Stimulated activated CD4-positive, alpha-beta T cell treated with anti-CD3 and anti-CD28 coated beads, Interleukin-1b, Interleukin-23, amount 100 ng/mL, for 48 hours (primary cell): ENCODE results near the gene KIAA1143.

Experiments
- DNase-seq: peaks from one replicate; pipeline ENCODE4 v3.0.0-alpha.2; 2020

Gene KIAA1143

GRCh38 chr3:44761424-44762169 lies at the start of gene KIAA1143, which contains the start of gene KIF15:
Gene KIAA1143 (minus strand): TSS chr3:44761619. CDS start chr3:44761602, 17 bp downstream.
Gene KIF15 (plus strand): TSS chr3:44761794. CDS start chr3:44761866, 72 bp downstream.
- DNase-seq: peak; percentile 97

- DNase-seq: no peak
These were observed 44.5 kb upstream of the KIAA1143 start for GRCh38 chr3:44805960-44806359.

GRCh38 chr3:44803298-44803697 lies 41.9 kb upstream of the KIAA1143 start:
- no peak for DNase-seq

- DNase-seq: no peak
These were observed 40.6 kb upstream of the KIAA1143 start for GRCh38 chr3:44802011-44802410.

- no peak for DNase-seq
These were observed 33.8 kb upstream of the KIAA1143 start for GRCh38 chr3:44795197-44795596.

- no peak for DNase-seq
These were observed 21.5 kb upstream of the KIAA1143 start for GRCh38 chr3:44782891-44783290.

- no peak for DNase-seq
These were observed 10.7 kb upstream of the KIAA1143 start for GRCh38 chr3:44772099-44772442.

- DNase-seq: no peak
These were observed 10.1 kb upstream of the KIAA1143 start for GRCh38 chr3:44771424-44772098.

- DNase-seq: no peak
These were observed 2.8 kb upstream of the KIAA1143 start for GRCh38 chr3:44764248-44764647.

GRCh38 chr3:44762690-44763089 lies 1.3 kb upstream of the KIAA1143 start:
- no peak for DNase-seq

- DNase-seq: no peak
These were observed 805 bp upstream of the KIAA1143 start for GRCh38 chr3:44762170-44762677.

- no peak for DNase-seq
These were observed 357 bp downstream of the KIAA1143 start for GRCh38 chr3:44761101-44761423.

GRCh38 chr3:44734646-44735168 lies 26.7 kb downstream of the KIAA1143 start:
- DNase-seq: no peak

GRCh38 chr3:44729384-44729910 lies 32.0 kb downstream of the KIAA1143 start, which contains the start of gene ZNF501:
Gene ZNF501 (plus strand): TSS chr3:44729635. CDS start chr3:44734422, 4,787 bp downstream.
- DNase-seq: peak; percentile 90

GRCh38 chr3:44722103-44722401 lies 39.4 kb downstream of the KIAA1143 start:
- DNase-seq: no peak

GRCh38 chr3:44721231-44722102 lies 40.0 kb downstream of the KIAA1143 start:
- no peak for DNase-seq

GRCh38 chr3:44712455-44713075 lies 48.9 kb downstream of the KIAA1143 start, which contains the start of gene ZNF502:
Gene ZNF502 (plus strand): TSS chr3:44712660. CDS start chr3:44720262, 7,602 bp downstream.
- peak; percentile 73 for DNase-seq
